Nucleus accumbens (tissue), 56 donors: ENCODE measurements around the gene RPUSD4.
A peak's percentile ranks its signal among the peaks of the same experiment; 100 is the strongest.
"Not testable (repeated sequence)": the region's sequence is repeated elsewhere in the genome, so short reads cannot be mapped to it uniquely, and the experiment has no call there.

Experiments
- DNase-seq, 56 donors: peaks; one replicate each; lab custom pipeline; 2025; lab: John Stamatoyannopoulos, UW

Gene RPUSD4, protein sequence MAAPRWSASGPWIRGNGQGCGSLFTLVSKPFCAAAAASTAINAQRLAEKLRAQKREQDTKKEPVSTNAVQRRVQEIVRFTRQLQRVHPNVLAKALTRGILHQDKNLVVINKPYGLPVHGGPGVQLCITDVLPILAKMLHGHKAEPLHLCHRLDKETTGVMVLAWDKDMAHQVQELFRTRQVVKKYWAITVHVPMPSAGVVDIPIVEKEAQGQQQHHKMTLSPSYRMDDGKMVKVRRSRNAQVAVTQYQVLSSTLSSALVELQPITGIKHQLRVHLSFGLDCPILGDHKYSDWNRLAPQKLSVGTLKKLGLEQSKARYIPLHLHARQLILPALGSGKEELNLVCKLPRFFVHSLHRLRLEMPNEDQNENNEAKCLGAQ

DNA sequence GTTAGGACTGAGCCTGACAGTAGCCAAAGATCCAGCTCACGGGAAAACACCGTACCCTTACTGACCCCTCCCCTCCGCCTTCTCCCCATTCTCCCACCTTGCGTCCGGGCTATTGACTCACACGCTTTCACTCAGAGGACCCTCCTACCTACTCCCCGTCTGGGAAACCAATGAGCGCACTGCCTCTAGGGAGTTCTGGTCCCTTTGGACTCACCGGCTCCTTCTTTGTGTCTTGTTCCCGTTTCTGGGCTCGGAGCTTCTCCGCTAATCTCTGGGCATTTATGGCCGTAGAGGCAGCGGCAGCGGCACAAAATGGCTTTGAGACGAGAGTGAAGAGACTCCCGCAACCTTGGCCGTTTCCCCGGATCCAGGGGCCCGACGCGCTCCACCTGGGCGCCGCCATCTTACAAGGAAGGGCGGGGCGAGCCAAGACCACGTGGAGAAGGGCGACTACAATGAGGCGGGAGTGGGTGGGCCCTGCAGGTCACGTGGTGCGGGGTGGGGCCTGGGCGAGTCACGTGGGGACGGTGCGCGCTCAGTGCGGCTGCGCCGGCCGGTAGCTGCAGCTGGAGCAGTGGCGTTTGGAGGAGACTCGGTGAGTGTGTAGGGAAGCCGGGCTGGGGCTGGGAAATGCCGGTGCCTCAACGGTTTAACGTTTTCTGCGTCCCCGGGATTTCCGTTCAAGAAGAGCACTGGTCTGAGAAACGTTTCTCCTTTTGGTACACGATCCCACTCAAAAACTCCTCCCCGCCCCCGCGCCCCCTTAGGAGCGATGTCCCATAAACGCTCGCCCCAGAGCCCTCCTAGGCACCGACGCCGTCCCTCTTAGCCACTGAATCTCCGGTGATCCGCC, at the start of gene RPUSD4, which contains the start of gene FAM118B:
Gene RPUSD4 (minus strand): TSS at position 415 of the 853 bp plus-strand sequence. CDS start 12 bp downstream, at position 403.
Gene FAM118B (plus strand): TSS at position 547 of the 853 bp plus-strand sequence. CDS start 23,220 bp downstream, outside the sequence.
- DNase-seq = peak; percentile 71 to 99 (median 97)

DNA sequence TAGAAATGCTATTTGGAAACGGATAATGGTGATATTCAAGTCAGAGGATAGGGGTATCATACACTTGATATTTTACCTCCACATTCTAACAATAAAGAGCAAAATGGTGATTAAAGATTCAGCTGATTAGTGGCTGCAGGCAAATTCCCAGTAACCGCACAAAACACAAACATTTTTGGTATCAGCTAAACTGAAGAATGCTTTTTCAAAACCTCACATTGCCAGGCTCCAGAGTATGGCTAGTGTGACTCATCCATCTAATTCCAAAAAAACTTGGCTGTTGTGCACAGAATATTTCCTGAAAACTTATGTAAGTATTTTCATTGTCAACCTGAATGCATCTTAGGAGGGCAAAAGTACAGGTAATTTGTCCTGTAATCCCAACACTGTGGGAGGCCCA, 46.3 kb upstream of the RPUSD4 start:
- no peak for DNase-seq

DNA sequence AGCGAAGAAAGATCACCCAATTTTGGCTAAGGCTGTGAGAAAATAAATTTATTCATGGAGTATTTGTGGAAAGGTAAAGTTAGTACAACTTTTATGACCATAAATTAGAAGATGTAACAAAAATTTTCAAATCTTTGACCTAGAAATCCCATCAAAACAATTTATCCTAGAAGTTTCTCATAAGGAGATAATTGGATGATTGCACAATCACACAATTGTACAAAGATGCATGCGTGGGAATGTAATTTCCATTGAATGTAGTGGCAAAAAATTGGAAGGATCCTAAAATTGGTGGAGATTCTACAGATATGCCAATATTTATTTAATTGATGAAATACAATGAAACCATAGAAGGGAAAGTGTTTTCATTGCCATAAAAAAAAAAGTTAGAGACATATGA, 45.7 kb upstream of the RPUSD4 start:
- DNase-seq = no peak

DNA sequence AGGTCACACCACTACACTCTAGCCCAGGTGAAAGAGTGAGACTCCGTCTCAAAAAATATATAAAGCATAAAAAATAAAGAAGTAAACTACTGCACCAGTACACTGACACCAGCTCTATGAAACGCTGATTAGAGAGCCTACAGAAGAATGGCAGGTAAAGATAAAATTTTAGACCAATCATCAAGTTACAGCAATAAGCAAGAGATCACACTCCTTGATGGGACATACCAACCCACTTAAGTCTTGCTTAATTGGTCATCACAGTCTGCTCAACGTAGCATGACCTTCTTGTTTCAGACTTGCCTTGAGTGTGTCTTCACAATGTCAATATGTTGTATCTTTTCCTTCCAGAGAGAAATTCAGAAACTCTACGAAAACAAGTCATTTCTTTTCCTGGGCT, 44.8 kb upstream of the RPUSD4 start:
- no peak for DNase-seq

DNA sequence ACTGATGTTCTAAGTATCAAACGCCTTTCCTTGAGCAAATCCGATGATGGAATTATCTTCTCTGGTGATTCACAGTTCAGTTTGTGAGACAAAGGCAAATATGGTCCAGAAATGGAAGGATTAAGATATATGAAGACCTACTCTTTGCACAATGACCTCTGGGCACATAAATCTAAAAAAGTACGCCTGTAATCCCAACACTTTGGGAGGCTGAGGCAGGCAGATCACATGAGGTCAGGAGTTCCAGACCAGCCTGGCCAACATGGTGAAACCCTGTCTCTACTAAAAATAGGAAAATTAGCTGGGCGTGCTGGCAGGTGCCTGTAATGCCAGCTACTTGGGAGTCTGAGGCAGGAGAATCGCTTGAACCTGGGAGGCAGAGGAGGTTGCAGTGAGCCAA, 44.1 kb upstream of the RPUSD4 start:
- DNase-seq = not testable (repeated sequence)

DNA sequence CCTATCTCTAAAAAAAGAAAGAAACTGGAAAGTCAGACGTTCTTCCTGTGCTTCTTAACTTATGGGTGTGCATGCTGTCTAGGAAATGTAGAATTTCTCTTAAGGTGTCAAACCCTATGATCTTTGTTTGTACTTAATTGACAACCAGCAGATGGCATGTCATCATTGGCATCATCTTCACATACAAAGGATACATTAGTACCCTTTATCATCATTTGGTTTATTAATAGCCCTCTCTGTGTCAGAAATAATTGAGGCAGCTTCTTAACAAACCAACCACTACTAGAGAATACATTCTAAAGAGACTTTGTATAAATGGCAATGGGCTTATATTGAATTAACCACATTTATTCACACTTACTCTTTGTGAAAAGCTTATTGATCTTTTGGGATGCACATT, 43.4 kb upstream of the RPUSD4 start:
- no peak for DNase-seq

DNA sequence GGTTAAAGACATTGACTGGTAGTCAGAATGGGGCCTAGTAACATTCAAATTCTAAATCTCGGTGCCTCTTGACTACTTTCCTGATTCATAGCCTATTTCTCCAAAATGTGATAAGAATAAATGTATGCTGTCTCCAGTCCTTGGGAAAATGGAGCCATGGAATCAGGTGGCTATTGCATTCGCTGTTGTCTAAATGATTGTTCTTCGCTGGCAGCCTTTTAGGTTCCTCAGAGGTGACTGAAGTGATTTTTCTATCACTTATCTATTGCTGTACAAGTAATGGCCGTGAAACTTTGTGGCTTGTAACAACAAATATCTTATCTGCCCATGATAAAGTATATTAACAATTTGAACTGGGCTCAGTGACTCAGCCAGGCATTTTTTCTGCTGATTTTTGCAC, 41.8 kb upstream of the RPUSD4 start:
- no peak for DNase-seq

DNA sequence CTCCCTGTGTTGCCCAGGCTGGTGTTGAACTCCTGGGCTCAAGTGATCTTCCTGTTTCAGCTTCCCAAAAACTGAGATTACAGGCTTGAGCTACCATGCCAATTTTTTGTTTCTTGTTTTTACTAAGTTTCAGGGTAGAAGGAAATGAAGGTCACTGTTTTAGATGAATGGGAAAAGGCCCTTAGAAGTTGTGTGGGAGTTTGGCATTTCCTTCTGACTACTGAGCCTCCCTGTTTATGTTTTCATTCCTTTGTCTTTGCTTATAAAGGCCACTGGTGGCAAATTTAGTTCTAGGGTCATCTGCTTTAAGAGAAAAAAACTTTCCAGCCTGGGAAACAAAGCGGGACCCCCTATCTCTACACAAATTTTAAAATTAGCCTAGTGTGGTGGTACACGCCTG, 35.2 kb upstream of the RPUSD4 start:
- no peak for DNase-seq

DNA sequence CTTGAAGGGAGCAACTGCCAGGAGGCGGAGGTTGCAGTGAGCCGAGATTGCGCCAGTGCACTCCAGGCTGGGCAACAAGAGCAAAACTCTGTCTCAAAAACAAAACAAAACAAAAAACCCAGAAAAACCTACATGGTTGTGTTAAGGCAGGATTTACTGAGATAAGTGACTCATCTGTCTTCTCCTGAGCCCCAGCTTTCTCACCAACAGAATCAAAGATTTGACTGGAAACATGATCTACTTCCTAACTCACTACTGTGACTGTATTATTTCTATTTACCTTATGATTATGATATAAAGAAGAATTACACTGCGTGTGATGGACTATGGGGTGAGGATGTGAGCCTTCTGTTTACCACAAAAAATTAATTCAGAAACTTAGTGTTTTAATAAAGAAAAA, 21.9 kb upstream of the RPUSD4 start:
- DNase-seq = no peak

DNA sequence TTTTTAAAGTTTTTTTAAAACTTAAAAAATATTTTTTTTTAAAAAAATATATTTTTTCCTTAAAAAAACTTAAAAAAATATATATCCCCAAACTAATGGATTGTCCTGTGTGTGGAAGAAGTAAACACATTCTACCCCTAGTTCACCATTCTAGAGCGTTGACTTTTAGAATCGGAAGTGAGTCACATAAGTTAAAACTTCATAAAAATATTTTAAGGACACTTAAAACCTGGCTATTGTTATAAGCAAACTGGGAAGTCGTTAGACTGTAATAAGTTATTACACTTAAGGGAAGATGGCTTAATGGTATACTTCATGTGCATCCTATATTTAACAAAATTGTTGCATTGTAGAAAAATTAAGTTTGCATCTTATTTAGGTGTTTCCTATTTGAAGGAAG, 21.2 kb upstream of the RPUSD4 start:
- DNase-seq = no peak

DNA sequence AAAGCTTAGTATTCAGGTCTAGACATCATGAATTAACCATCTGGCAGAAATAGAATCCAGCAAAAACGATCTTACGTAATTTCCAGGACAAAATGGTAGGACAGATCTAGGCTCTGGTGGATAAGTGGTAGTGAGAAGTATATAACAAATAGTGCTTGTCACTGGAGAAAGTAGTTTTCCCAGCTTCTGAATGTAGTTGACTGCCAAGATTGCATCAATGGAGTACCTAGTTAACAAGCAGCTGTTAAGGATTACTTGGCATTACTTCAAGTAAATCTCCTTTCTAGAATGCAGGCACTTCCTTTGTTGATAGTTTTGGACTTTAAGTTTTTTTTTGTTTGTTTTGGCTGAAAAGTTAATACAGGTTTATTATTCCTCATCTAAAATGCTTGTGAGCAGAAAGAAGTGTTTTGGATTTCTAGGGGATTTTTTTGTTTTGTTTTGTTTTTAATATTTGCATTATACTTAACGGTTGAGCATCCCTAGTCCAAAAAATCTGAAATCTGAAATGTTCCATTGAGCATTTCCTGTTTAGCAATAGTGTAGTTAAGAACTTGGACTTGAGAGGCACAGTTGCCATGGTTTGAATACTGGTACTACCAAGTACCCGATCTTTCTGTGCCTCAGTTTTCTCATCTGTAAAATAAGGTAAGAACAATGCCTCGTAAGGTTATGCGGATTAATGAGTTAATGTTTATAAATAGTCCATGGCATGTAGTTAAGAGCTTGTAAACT, 20.4 kb upstream of the RPUSD4 start:
- no peak for DNase-seq

DNA sequence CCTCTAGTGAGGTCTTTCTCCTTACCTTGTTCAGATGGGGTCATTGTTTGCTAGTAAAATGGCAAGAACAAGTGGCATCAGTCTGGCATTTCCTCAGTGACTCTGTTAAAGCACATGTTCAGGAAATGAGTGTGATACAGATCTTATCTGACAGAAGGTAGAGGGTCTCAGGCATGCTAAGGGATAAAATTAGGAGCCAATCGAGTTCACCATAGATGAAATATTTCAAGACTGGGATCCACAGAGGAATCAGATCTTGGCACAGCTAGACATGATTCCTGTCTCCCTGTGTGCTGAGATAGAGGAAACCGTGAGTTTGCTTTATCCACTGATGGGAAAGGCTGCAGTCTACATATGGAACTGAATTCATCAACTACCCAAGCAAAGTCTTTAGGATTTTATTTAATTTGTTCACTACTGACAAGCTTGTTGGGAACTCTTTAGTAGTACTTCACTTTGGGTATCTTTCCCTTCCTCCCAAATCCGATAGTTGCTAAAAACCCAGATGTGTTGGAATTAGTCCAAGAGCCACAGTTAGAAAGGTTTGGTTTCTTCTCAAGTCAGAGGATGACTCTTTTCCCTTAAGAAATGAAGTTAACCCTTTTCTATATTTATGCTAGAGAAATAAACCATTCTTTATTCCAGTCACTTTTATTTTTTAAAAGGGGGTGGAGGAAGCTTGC, 18.5 kb upstream of the RPUSD4 start:
- no peak for DNase-seq

DNA sequence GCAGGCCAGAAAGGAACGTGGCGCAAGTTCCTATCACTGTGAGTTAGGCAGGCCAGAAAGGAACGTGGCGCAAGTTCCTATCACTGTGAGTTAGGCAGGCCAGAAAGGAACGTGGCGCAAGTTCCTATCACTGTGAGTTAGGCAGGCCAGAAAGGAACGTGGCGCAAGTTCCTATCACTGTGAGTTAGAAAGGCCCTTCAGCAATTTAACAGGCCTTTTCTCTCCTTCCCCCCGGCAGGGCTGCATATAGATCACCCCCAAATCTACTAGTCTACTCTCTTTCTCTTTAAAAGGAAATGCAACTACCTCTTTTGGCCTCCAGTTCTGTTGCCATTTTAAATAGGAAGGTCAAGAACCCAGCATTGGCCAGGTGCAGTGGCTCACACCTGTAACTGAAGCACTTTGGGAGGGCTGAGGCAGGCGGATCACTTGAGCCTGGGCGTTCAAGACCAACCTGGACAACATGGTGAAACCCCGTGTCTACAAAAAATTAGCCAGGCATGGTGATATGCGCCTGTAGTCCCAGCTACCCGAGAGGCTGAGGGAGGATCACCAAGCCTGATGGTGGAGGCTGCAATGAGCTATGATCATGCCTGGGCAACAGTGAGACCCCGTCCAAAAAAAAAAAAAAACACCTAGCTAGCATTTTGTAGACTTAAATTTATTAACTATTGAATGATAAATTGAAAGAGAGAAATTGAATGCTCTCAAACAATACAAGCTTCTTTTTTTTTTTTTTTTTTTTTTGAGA, 15.1 kb upstream of the RPUSD4 start:
- no peak for DNase-seq

DNA sequence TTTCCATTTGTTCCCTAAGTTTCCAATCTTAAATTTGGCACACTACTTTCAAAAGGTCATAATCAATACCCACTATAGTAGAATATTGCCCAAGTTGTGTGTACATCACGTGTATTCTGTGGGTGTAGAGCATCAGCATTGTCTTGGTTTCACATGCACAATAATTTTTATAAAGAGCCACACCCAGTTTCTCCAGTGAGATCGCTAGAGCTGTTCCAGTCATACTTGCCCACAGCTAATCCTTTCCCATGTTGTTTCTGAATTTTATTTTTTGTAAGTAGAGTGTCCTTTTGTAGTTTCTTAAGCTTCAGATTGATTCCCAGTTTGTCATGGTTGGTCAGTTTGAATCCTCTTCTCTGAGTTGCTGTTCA, 13.8 kb upstream of the RPUSD4 start:
- DNase-seq = no peak

DNA sequence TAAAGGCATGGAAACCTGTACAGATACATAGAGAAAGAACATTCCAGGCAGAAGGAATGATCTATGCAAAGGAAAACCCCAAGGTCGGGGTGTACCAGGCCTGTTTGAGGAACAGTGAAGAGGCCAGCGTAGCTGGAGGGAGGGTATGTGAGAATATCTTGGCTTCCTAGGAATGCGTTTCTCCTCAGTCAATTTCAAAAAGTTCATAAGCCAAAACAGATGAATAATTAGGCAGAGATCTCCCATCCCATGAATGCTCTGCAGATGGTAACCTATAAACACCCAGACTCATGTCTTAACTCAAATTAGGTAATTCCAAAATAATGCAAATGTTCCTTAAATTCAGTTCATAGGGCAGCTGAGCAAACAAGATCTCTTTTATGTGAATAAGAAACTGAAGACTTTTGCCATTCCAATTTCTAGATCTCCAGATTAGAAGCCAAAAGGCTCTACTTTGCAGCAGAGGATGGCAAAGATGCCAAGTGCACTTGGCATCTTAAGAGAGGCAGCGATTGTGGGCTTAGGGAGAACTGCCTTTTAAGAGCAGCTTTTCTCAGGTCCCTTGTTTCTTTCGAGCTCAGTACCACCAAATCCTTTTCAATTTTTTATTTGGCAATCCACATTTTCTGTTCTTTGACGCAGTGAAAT, 13.3 kb upstream of the RPUSD4 start:
- DNase-seq = peak in 1 of 56 donors; percentile 7

DNA sequence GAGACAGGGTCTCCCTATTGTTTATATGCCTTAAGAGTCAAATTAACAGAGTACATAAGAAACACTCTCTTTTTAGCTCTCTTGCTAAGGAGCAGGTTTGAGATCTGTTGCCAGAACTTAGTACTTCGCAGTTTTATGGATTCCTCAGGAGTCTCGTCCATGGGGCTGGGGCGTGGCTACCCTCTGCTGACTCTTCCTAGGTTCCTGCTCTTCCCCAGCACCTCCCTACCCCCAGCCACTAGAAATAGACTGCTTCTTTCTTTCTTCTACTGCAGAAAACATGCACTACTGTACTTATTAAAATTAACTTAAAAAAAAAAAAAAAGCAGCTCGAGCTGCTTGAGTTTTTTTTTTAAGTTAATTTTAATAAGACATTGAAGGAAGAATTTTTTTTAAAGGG, 8.1 kb upstream of the RPUSD4 start:
- no peak for DNase-seq

DNA sequence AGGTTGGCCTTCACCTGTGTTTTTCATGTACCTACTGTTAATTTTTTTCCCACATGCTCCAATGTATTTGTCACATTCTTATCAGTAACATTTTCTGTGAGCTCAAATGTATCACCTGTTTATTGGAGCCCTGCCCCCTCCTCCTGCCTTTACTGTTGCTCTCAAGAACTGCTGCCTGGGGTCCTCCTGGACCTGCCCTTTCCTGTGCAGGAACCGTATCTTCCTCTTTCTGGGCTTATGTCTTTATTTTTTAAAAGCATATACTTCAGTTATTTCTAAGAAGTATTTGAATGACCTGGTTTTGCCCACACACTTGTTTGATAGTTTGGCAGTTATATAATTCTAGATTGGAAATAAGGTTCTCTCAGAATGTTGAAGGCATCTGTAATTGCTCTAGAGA, 6.0 kb upstream of the RPUSD4 start:
- DNase-seq = peak in 1 of 56 donors; percentile 9

DNA sequence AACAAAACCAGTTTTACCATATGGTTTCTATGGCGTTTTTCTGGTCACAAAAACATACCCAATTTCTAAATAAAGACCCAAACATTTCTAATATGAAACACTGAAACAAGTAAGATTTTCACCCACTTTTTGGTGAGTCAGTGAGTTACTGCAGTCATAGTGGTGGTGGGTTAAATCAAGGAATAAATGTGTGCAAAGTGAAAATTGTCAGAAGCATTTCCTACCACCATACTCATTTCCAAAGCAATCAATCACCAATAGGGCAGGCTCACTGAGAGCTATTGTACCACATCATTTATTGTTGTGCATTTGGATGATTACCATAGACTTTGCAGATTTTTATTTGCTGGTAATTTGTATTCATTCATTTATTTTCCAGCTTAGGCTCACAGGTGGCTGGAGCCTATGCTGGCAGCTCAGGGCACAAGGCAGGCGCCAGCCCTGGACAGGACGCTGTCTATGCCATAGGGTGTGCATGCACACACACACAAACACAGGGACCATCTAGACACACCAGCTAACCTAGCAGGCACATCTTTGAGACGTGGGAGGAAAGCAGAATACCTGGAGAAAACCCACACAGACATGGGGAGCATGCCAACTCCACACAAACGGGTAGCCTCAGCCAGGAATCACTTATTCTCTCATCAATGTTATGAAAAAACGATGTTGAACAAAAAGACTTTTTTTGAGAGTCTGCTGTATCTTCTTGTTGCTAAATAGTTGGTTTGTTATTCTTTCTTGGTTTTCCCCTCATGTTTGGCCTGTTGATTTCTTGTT, 5.3 kb upstream of the RPUSD4 start:
- peak in 8 of 56 donors; percentile 3 to 47 (median 22) for DNase-seq
